Right lobe of liver (tissue), 6 donors: Measurements from ENCODE around the gene TMEM245. TPM values are rescaled to one million over a fixed set of nuclear protein-coding genes. Genes with fewer than 3 reads are reported as not detected.

Experiments
- ATAC-seq, 4 donors: fragments of 200-7000 bp; cut with Tn5 transposase; one replicate each; pipeline ENCODE4 v1.9.1; 2020; ENCODE audit warnings: mild to moderate bottlenecking in 4 of 4, moderate library complexity in 4 of 4
- DNase-seq, 3 donors: peaks; one replicate each; pipeline ENCODE4 v3.0.0-alpha.2; 2020
- H3K27ac ChIP-seq, 3 donors: fragments of 200-600 bp; one replicate each; pipeline ENCODE4 v1.8.0; 2022
- H3K27me3 ChIP-seq, 2 donors: fragments of 200-600 bp; one replicate each; pipeline ENCODE4 v1.8.0; 2022
- H3K36me3 ChIP-seq, 4 donors: fragments of 200-600 bp; sonication (generic) in 1 of 4; one replicate each; pipeline versions ENCODE4 v1.5.1 to v1.8.0; 2017 to 2022; ENCODE audit warnings: control low read depth in 1 of 4
- H3K4me1 ChIP-seq, 4 donors: fragments of 200-600 bp; sonication (generic) in 1 of 4; one replicate each; pipeline versions ENCODE4 v1.5.1 to v1.8.0; 2017 to 2022; ENCODE audit warnings: control low read depth in 1 of 4
- H3K4me3 ChIP-seq, 3 donors: fragments of 200-600 bp; one replicate each; pipeline ENCODE4 v1.8.0; 2022
- H3K9me3 ChIP-seq, 4 donors: fragments of 200-600 bp; sonication (generic) in 1 of 4; one replicate each; pipeline versions ENCODE4 v1.5.1 to v1.8.0; 2017 to 2022; ENCODE audit warnings: control low read depth in 1 of 4
- CTCF ChIP-seq, 4 donors: fragments of 200-600 bp in 3 of 4; fragments of 450-650 bp in 1 of 4; IDR thresholded peaks; one replicate each; pipeline versions ENCODE4 v1.5.1 to v1.8.0; 2016 to 2022; ENCODE audit warnings: antibody characterized with exemption in 4 of 4, mild to moderate bottlenecking in 2 of 4
- POLR2A ChIP-seq: fragments of 450-650 bp; IDR thresholded peaks from one replicate; pipeline ENCODE4 v1.6.1; 2017; ENCODE audit warnings: antibody characterized with exemption, mild to moderate bottlenecking
- WGBS: methylation state at CpG from one replicate; pipeline ENCODE4 v1.1.6; 2018; ENCODE audit warnings: low coverage, low lambda C conversion rate; ENCODE audit not compliant: insufficient coverage; ENCODE audit errors: missing lambda C conversion rate; 5-methylcytosine and 5-hydroxymethylcytosine counted together
- intact Hi-C, 2 donors: fragments of 100-400 bp; cut with DNase I; formaldehyde crosslinking; loops; one replicate each; pipeline versions ENCODE4 v1.11.2 to v1.14.1; 2022
- total RNA-seq, 6 experiments: library from RNA; depleted of rRNA in 2 of 6; stranded (reverse); fragments of >200 nt in 2 of 6; fragmentation: NEBNext Ultra II Directional in 3 of 6; extraction: Animal tissue kit (Norgen Biotek cat#: 25700) in 3 of 6; gene quantifications; one replicate each; pipeline versions ENCODE4 v1.1.0 to v1.2.4, GENCODE V29; 2016 to 2023
- donor health status: DM: no; HTN: yes; CAD: no.
- donor health status: DM: no; HTN: no; CAD: no.
- donor health status: DM: no; HTN: no; CAD: no.
- donor health status: DM: no; HTN: yes; CAD: no.
- donor health status: DM: no; HTN: yes; CAD: no.

The TMEM245 gene
- total RNA-seq, 6 experiments from 2014 or later = 24.7 to 39.5 (median 36.8) TPM

GRCh38 chr9:109149089-109149488 lies 29.3 kb upstream of the TMEM245 start:
- WGBS = 71% methylated on average over 4 of the region's 5 CpGs
- DNase-seq = no peak
- Histone ChIP-seq H3K9me3 (no peaks in the 10 kb centered on the region), H3K4me3 (no peak overlapping the region), H3K36me3 (no peaks in the 10 kb centered on the region), H3K4me1 (no peaks in the 10 kb centered on the region), H3K27ac (no peak overlapping the region), H3K27me3 (no peaks in the 10 kb centered on the region)
- intact Hi-C loops = no loop called here
- ATAC-seq = no peak
- TF ChIP-seq POLR2A (no peak), CTCF (IDR thresholded peaks at IDR 0.05) (no peak)

- intact Hi-C loops = no loop called here
- Histone ChIP-seq H3K9me3 (no peaks in the 10 kb centered on the region), H3K36me3 (no peaks in the 10 kb centered on the region), H3K4me1 (no peaks in the 10 kb centered on the region), H3K27ac (no peak overlapping the region), H3K4me3 (no peak overlapping the region), H3K27me3 (no peaks in the 10 kb centered on the region)
- ATAC-seq (no peak), DNase-seq (no peak)
- 63% methylated on average over 5 of the region's 6 CpGs for WGBS
- TF ChIP-seq CTCF (IDR thresholded peaks at IDR 0.05) (no peak), POLR2A (no peak)
Measured at GRCh38 chr9:109145051-109145450, 25.3 kb upstream of the TMEM245 start.

GRCh38 chr9:109143881-109144562 lies 24.3 kb upstream of the TMEM245 start:
- no peak for DNase-seq
- no peaks in the 10 kb centered on the region for H3K9me3 ChIP-seq
- no peaks in the 10 kb centered on the region for H3K27me3 ChIP-seq
- WGBS = 73% methylated on average over 4 of the region's 5 CpGs
- intact Hi-C loops = no loop called here
- no peak overlapping the region for H3K4me3 ChIP-seq
- no peaks in the 10 kb centered on the region for H3K4me1 ChIP-seq
- peak in 1 of 4 donors; percentile 25 for ATAC-seq
- H3K27ac ChIP-seq = no peak overlapping the region
- no peaks in the 10 kb centered on the region for H3K36me3 ChIP-seq
- no peak for TF ChIP-seq CTCF (IDR thresholded peaks at IDR 0.05)
- no peak for TF ChIP-seq POLR2A

- no peaks in the 10 kb centered on the region for H3K27me3 ChIP-seq
- TF ChIP-seq POLR2A (no peak), CTCF (IDR thresholded peaks at IDR 0.05) (no peak)
- DNase-seq (no peak), ATAC-seq (no peak)
- no peaks in the 10 kb centered on the region for H3K9me3 ChIP-seq
- WGBS = 82% methylated on average over 5 of the region's 5 CpGs
- no peak overlapping the region for H3K27ac ChIP-seq
- no peaks in the 10 kb centered on the region for H3K36me3 ChIP-seq
- intact Hi-C loops = no loop called here
- no peaks in the 10 kb centered on the region for H3K4me1 ChIP-seq
- no peak overlapping the region for H3K4me3 ChIP-seq
Measured at GRCh38 chr9:109141375-109141774, 21.6 kb upstream of the TMEM245 start.
